T47D (cell line): ENCODE results near the gene CAPN2.
"Not testable (repeated sequence)": the region's sequence is repeated elsewhere in the genome, so short reads cannot be mapped to it uniquely, and the experiment has no call there.

Experiments used
- DNase-seq, 2 experiments: peaks; one replicate each; pipeline versions ENCODE4 v3.0.0 to v3.0.0-alpha.2; 2011 to 2012; ENCODE audit warnings: low read depth in 1 of 2, low spot score in 1 of 2
- JUND ChIP-seq: IDR thresholded peaks from 2 replicates; pipeline ENCODE4 v1.6.1; 2012; ENCODE audit warnings: low read depth
- in situ Hi-C: cut with HindIII; loops from 2 replicates; pipeline ENCODE4 v1.10.0; 2016; ENCODE audit warnings: low sequenced_read_pairs, low pct_unique_long_range_greater_than_20kb

CAPN2 gene

DNA sequence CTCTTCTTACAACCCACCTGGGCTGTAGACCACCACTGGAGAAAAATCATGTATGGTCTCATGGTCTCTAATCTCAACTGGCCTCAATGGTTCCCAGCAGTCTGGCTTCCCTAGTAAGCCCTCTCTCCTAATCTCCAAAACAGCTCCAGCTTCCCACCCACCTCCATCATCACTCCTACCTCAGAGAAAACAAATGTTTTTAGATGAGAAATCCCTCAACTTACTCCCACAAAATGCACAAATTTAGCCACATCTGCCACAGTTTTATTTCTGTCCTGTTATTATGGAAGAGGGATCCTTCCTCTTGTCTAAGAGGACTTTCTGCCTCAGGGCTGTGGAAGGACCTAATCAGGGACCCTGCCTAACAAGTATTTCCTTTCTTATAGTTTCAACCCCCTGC is 101.3 kb downstream of the CAPN2 start:
- no peak for DNase-seq
- TF ChIP-seq JUND = no peak
- in situ Hi-C loops = no loop called here

DNA sequence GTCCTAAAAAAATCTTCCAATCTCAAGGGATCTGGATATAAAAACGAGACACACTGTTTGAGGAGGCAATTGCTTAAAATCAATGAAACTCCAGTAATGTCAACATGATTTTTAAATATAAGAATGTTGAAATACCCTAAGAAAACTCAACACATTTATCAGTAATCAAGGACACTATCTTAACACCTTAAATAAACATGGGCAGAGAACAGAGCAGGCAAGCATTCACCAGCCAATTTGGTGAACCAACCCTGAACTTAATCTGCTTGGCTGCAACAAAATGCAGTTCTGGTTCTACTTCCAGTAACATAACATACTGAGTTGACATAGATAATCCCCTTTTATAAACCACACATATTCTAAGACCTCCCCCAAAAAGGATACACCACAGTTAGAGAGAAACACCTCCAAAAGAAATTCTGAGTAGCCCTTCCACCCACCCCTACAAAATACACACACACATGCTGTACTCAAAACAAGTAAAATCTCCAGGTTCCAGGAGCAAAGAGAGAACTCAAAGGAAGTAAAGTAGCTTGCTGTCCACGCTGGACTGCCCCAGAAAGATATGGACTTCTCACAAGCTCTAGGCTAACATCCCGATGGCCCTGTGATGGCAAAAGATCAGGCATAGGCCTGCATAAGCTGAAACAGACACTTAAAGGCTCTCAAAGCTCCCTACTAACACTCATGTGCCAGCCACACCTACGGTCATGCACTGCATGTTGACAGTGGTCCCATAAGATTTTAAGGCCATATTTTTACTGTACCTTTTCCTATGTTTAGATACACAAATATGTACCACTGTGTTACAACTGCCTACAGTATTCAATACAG is 102.9 kb downstream of the CAPN2 start:
- no peak for TF ChIP-seq JUND
- in situ Hi-C loops = no loop called here
- DNase-seq = no peak

DNA sequence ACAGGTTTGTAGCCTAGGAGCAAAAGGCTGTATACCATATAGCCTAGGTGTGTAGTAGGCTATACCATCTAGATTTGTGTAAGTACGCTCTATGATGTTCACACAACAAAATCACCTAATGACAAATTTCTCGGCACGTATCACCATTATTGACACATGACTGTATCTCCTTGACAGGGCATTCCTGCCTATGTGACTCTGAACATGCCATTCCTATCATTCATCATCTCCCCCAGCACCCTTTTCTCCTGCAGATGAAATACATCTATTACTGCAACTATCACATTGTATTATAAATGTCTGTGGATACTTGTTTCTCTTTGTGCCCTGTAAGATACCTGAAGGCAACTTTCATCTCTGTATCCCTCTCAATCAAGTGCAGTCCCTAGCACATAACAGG is 103.5 kb downstream of the CAPN2 start:
- no peak for TF ChIP-seq JUND
- no peak for DNase-seq
- in situ Hi-C loops = no loop called here

DNA sequence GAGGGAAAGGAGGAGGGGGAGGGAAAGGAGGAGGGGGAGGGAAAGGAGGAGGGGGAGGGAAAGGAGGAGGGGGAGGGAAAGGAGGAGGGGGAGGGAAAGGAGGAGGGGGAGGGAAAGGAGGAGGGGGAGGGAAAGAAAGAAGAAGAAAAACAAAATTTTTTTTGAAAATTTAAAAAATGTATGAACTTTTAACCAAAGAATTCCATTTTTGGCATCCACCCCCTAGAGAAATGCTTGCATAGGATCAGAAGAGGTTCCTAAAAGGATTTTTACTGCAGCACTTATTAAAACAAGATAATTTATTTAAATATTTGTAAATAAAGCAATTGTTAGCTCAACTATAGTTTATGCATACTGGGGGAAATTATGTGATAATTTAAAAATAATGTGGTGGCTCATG is 104.9 kb downstream of the CAPN2 start:
- in situ Hi-C loops, DNase-seq: not testable (repeated sequence)

DNA sequence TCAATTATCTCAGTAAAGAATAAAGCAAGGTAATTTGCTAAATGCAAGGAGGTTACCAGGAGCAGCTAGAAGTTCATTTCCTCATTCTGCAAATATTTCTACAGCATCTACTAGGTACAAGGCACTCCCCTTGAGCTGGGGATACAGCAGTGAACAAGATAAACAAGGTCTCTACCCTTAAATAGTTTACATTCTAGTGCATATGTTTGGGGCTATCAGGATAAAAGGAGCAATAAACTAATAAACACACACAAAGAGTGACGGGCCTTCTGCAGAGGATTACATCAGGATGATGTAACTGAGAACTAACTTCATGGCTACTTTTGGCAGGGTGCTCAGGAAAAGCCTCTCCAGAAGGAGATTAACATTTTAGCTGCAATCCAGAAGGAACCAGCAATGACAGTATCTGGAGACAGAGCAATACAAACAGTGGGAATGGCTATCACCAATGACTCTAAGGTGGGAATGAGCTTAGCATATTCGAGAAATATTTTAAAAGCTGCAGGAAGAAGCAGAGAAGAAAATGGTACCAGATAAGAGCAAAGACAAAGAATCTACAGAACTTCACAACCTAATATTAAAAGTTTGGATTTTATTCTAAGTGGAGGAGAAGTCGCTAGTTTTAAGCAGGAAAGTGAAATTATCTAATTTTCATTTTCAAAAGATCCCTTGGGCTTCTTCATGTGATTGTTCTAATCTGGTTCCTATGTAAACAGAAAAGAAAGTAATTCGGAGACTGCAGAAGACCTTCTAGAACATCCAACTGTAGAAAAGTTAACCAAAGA is 107.6 kb downstream of the CAPN2 start:
- no peak for TF ChIP-seq JUND
- in situ Hi-C loops = no loop called here
- DNase-seq = no peak

DNA sequence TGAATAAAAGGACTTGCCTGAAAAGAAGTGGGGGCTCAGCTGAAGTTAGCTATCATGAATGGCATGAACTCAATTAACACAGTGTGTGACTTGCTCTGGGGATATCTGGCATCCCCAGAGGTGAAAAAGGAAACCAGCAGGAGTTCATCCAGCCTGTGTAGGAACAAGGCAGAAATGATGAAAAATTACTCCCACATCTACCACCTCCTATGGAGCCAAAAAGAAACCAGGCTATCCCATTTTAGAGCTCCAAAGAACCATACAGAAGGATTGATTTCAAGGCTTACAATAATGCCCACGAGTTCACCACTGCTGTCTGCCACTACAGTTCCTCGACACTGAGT is 108.1 kb downstream of the CAPN2 start:
- no peak for DNase-seq
- no peak for TF ChIP-seq JUND
- in situ Hi-C loops = no loop called here

DNA sequence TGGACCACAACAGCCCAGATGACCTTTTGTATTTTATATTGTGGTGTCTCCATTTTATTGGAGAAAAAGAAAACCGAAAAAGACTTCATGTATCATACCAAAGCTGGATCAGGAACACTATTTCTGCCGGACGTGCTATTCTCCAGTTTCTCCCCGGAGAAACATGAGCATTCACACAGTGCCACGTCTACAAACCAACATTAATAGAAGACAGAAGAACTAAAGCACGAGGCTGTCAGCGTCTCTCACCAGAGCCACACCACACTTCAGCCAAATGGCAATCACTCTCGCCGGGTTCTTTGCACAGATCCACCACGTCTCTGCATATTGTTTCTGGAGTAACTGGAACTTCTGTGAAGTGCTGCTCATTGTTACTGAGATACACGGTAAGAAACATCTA is 108.6 kb downstream of the CAPN2 start:
- DNase-seq = no peak
- TF ChIP-seq JUND = no peak
- in situ Hi-C loops = no loop called here

DNA sequence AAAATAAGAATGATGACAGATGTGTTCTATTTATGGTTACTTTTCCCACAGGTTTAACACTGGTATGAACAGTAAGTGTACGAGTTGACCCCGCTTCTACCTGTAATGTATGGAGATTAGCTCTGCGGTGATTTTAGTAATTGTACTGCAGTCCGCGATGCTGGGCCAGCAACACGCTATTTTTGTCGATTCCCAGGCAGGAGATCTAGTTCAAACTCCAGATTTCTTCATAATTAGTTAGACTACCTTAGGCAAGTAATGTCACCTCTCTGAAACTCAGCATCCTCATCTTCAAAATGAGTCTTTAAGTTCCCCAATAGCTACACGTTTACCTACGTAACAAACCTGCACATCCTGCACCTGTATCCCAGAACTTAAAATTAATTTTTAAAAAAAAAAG is 111.9 kb downstream of the CAPN2 start:
- no peak for TF ChIP-seq JUND
- in situ Hi-C loops = no loop called here
- DNase-seq = no peak

DNA sequence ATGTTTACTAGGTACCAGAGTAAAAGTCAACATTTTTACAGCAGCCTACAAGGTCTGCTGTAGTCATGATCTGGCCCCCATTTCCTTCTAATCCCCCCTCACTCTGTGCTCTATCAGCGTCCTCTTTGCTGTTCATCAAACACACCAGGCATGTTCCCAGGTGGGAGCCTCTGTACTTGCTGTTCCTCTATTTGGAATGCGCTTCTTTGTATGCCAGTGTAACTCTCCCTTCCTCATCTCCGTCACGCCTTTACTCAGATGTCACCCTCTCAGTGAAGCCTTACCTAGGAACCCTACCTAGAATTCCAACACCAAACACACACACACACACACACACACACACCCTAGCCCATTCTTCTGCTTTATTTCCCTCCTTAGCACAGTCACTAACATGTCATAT is 112.4 kb downstream of the CAPN2 start:
- no peak for DNase-seq
- no peak for TF ChIP-seq JUND
- in situ Hi-C loops = no loop called here
